Stomach smooth muscle (tissue), 2 donors: ENCODE measurements around the gene ZNF747.

Source experiments
- H3K27ac ChIP-seq: one replicate; pipeline ENCODE4 v1.7.0; 2013; ENCODE audit warnings: mild to moderate bottlenecking, low read length, inconsistent platforms
- H3K27me3 ChIP-seq, 2 donors: one replicate each; pipeline ENCODE4 v1.7.0; 2013; ENCODE audit warnings: low read length in 2 of 2; ENCODE audit not compliant: insufficient read depth in 2 of 2, control insufficient read depth in 1 of 2
- H3K36me3 ChIP-seq, 2 donors: one replicate each; pipeline ENCODE4 v1.7.0; 2013; ENCODE audit warnings: low read length in 2 of 2; ENCODE audit not compliant: control insufficient read depth in 2 of 2, insufficient read depth in 2 of 2
- H3K4me1 ChIP-seq: one replicate; pipeline ENCODE4 v1.7.0; 2013; ENCODE audit warnings: low read length; ENCODE audit not compliant: control insufficient read depth, insufficient read depth
- H3K4me3 ChIP-seq, 2 donors: one replicate each; pipeline ENCODE4 v1.7.0; 2013; ENCODE audit warnings: low read length in 2 of 2
- H3K9ac ChIP-seq, 2 donors: one replicate each; pipeline ENCODE4 v1.7.0; 2013; ENCODE audit warnings: low read length in 2 of 2, mild to moderate bottlenecking in 1 of 2
- H3K9me3 ChIP-seq, 2 donors: one replicate each; pipeline ENCODE4 v1.7.0; 2013; ENCODE audit warnings: low read length in 2 of 2; ENCODE audit not compliant: control insufficient read depth in 2 of 2
- donor health status: healthy.
- donor health status: Pancreatic carcinoma.

ZNF747 gene

DNA sequence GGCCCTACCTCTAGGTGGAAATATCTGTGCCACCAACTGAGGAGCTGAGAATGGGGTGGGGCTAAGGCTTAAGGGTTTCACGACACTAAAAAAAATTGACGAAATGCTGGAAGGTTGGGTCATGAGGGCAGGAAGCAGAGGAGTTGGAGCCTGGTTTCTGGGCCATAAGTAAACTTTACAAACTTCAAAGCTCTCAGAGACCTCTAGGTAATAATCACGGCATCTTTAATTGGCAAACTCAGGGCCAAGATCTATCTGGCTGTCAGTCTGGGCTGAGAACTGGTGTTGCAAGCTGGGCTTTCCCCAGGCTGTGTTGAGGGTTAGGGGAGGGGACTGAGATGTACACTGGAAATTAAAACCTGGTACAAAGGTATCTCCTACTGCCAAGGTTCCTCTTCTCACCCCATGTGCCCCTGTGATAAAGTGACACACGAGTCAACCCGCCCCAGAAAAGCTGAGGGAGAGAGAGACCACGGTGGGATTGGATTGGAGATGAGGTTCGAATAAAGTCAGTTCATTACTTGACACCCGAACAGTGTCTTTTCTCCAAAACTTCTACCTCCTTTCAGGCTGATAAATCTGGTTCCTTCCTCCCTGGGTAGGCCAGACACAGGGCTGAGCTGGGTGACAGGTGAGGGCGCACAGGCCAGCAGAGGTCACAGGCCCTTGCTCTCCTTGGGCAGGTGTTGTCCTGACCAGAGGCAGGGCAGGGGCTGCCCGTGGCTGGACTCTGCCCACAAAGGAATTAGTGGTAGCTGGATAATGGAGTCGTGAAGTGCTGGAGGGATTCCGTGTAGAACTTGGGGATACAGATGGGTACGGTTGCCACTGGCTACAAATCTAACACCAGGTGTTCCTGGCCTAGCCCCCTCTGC is 4.3 kb downstream of the ZNF747 start:
- Histone ChIP-seq H3K27ac (no peak overlapping the region), H3K4me1 (peaks cover 40% of the 10 kb centered on the region)

DNA sequence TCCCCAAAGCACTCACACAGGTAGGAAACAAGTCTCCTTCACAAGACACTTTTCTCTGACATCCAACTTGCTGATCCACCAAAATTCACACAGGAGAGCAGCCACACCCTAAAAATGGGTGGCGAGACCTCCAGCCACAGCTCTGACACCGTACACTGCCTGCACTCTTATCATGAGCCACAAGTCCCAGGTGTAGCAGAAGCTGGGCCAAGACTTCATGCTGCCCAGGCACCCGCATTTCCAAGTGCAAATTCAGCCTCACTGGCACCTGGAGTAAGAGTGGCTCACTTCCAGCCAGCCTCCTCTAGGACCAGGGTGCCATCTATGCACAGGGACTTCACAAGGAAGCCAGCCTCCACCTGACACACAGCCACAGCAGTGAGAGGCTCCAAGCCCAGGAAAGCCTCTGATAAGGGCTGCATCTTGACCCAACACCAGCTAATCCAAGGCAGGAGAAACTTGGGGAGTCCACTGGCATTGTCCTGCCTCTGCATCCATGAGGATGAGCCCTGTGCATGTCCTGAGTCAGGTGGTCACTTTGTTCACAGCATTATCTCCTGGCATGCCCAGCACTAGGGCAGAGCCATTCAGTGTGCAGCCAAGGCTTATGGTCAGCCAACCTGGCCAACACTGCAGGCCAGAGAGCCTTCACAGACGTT is 5.7 kb downstream of the ZNF747 start:
- no peak overlapping the region for H3K27ac ChIP-seq
- peak overlapping the region in 1 of 2 donors; percentile 21 for H3K9ac ChIP-seq
- peaks cover 4 to 19% of the 10 kb centered on the region in 2 donors for H3K36me3 ChIP-seq
- H3K4me3 ChIP-seq: no peak overlapping the region
- peaks cover 35% of the 10 kb centered on the region for H3K4me1 ChIP-seq
- H3K27me3 ChIP-seq: no peaks in the 10 kb centered on the region
- H3K9me3 ChIP-seq: no peaks in the 10 kb centered on the region

More for the DNA sequence above, 4.3 kb downstream of the ZNF747 start:
- Histone ChIP-seq H3K9me3 (no peaks in the 10 kb centered on the region), H3K9ac (no peak overlapping the region), H3K27me3 (no peaks in the 10 kb centered on the region), H3K4me3 (no peak overlapping the region), H3K36me3 (peaks cover 4 to 19% of the 10 kb centered on the region in 2 donors)

GRCh38 chr16:30527635-30528178 is 7.0 kb downstream of the ZNF747 start:
- Histone ChIP-seq H3K4me1 (peaks cover 24% of the 10 kb centered on the region), H3K9ac (peak overlapping the region; percentile 68 to 87), H3K27me3 (no peaks in the 10 kb centered on the region), H3K9me3 (no peaks in the 10 kb centered on the region), H3K27ac (peak overlapping the region; percentile 97), H3K4me3 (peak overlapping the region; percentile 53 to 86), H3K36me3 (peaks cover 4 to 13% of the 10 kb centered on the region in 2 donors)

- no peaks in the 10 kb centered on the region for H3K27me3 ChIP-seq
- H3K4me3 ChIP-seq: peak overlapping the region; percentile 78 to 86
- H3K27ac ChIP-seq: peak overlapping the region; percentile 97
- peaks cover 24% of the 10 kb centered on the region for H3K4me1 ChIP-seq
- H3K9me3 ChIP-seq: no peaks in the 10 kb centered on the region
- H3K9ac ChIP-seq: peak overlapping the region; percentile 90 to 98
- peaks cover 4 to 10% of the 10 kb centered on the region in 2 donors for H3K36me3 ChIP-seq
Observed at GRCh38 chr16:30526823-30527634, 7.6 kb downstream of the ZNF747 start.

DNA sequence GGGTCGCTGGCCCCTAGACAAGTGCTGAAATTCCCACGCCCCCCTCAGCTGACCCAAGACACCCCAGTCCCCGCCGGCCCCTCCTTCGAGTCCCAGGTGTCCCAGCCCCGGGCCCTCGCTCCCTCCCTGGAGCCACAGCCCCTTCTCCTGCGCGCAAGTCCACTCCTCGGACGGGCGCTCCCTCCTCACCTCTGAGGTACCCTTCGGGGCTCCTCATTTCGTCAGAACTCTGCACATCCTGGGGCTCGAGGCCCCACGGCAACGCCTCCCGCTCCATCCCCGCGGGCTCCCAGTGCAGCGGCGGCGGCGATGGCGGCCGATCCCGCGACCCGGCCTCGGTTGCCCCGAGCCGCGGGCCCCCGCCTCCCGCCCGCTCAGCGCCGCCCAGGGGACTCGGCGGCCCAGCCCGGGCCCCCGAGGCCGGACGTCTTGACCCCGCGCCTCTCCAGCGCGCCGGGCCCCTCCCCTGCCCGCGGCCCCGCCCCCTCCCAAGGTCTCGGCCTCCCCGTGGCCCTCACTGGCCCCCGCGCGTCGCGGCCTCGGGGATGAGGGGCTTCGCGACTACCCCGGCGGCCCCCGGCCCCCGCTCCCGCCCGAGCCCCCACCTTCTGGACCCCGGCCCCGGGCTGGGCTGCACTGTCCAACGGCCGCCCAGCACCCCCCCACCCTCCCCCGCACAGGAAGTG is 8.4 kb downstream of the ZNF747 start, which contains the start of gene ZNF768:
ZNF768 (minus strand) TSS at position 430 of the 686 bp plus-strand sequence; CDS start at position 277, 153 bp downstream.
- peaks cover 3 to 7% of the 10 kb centered on the region in 2 donors for H3K36me3 ChIP-seq
- H3K4me1 ChIP-seq: peaks cover 24% of the 10 kb centered on the region
- no peaks in the 10 kb centered on the region for H3K27me3 ChIP-seq
- peak within 1 kb of the TSS; percentile 78 to 86 for H3K4me3 ChIP-seq
- peak within 1 kb of the TSS; percentile 97 for H3K27ac ChIP-seq
- H3K9ac ChIP-seq: peak within 1 kb of the TSS; percentile 90 to 98
- H3K9me3 ChIP-seq: no peaks in the 10 kb centered on the region

DNA sequence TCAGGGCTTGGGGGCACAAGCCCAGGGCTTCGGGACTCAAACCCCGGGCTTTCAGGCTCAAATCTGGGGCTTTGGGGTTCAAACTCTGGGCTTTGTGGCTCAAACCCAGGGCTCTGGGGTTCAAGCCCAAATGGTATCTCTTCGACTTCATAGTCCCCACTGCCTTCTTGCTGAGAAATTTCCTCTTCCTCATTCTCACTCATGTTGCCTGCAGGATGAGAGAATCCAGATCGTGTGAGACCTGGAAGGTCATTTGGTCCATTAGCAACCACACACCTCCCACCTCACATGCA is 8.9 kb downstream of the ZNF747 start:
- Histone ChIP-seq H3K9ac (peak overlapping the region; percentile 29 to 68), H3K36me3 (peaks cover under 1 to 4% of the 10 kb centered on the region in 2 donors), H3K4me3 (peak overlapping the region; percentile 46 to 86)

GRCh38 chr16:30524575-30525568 is 9.8 kb downstream of the ZNF747 start:
- no peak overlapping the region for H3K9ac ChIP-seq
- no peak overlapping the region for H3K4me3 ChIP-seq
- H3K27me3 ChIP-seq: no peaks in the 10 kb centered on the region
- no peaks in the 10 kb centered on the region for H3K9me3 ChIP-seq
- no peaks in the 10 kb centered on the region for H3K36me3 ChIP-seq
- H3K27ac ChIP-seq: no peak overlapping the region
- peaks cover 24% of the 10 kb centered on the region for H3K4me1 ChIP-seq

More for the DNA sequence above, 8.9 kb downstream of the ZNF747 start:
- H3K27me3 ChIP-seq: no peaks in the 10 kb centered on the region
- H3K4me1 ChIP-seq: peaks cover 24% of the 10 kb centered on the region
- peak overlapping the region; percentile 58 for H3K27ac ChIP-seq
- H3K9me3 ChIP-seq: no peaks in the 10 kb centered on the region

DNA sequence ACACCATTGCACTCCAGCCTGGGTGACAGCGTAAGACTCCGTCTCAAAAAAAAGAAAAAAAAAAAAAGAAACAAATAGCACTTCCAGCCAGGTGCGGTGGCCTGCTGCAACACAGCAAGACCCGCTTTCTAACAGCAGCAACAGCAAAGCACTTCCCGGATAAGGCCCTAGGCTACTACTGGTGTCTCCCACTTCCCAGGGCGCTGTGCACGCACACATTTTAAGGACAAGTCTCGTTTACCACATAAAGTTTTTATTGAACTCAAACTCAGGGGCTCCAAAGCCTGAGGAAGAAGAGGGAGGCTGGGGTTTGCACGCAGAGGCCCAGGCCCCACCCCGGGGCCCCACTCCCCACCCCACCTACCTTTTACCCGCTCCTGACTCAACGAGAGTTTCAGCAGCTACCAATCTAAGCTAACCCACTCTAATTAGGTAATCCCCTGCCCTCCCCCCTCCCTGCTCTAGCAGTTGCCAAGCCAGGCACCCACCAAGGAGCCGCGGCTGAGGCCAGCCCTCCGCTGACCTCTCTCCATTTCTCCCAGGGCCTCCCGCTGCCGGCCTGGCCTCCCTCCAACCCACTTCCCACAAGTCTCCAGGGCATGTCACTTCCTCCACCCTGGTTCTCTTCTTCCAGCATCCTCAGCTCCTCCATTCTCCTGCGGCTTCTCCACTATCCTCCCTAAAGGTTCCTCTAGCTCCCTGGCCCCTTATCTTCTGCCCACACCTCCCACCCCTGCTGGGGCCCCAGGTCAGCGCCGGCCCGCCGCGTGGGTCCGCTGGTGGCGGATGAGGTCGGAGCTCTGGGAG is 10.7 kb downstream of the ZNF747 start:
- no peak overlapping the region for H3K4me3 ChIP-seq
- H3K36me3 ChIP-seq: no peaks in the 10 kb centered on the region
- H3K27me3 ChIP-seq: no peaks in the 10 kb centered on the region
- peaks cover 21% of the 10 kb centered on the region for H3K4me1 ChIP-seq
- no peak overlapping the region for H3K27ac ChIP-seq
- no peaks in the 10 kb centered on the region for H3K9me3 ChIP-seq
- H3K9ac ChIP-seq: no peak overlapping the region
